Left lung (tissue), 10 donors: ENCODE measurements around the gene PXMP2. TPM values are rescaled to one million over a fixed set of nuclear protein-coding genes. Genes with fewer than 3 reads are reported as not detected.

Experiments used
- ATAC-seq: fragments of 200-7000 bp; cut with Tn5 transposase; one replicate; pipeline ENCODE4 v1.9.1; 2020; ENCODE audit warnings: moderate library complexity
- DNase-seq, 4 donors: peaks; one replicate each; pipeline ENCODE4 v3.0.0-alpha.2; 2013 to 2020
- H3K27ac ChIP-seq, 2 donors: fragments of 200-600 bp; sonication (generic) in 1 of 2; one replicate each; pipeline versions ENCODE4 v1.5.0 to v1.8.0; 2020 to 2021
- H3K27me3 ChIP-seq, 2 donors: fragments of 200-600 bp; sonication (generic) in 1 of 2; one replicate each; pipeline versions ENCODE4 v1.5.0 to v1.8.0; 2020 to 2021
- H3K36me3 ChIP-seq, 2 donors: fragments of 200-600 bp; sonication (generic) in 1 of 2; one replicate each; pipeline versions ENCODE4 v1.5.0 to v1.8.0; 2020 to 2021
- H3K4me1 ChIP-seq, 2 donors: fragments of 200-600 bp; one replicate each; pipeline ENCODE4 v1.8.0; 2021
- H3K4me3 ChIP-seq, 2 donors: fragments of 200-600 bp; sonication (generic) in 1 of 2; one replicate each; pipeline versions ENCODE4 v1.5.0 to v1.8.0; 2020 to 2021; ENCODE audit warnings: mild to moderate bottlenecking in 1 of 2
- H3K9me3 ChIP-seq, 2 donors: fragments of 200-600 bp; sonication (generic) in 1 of 2; one replicate each; pipeline versions ENCODE4 v1.5.0 to v1.8.0; 2020 to 2021
- CTCF ChIP-seq, 2 donors: fragments of 200-600 bp; sonication (generic) in 1 of 2; IDR thresholded peaks; one replicate each; pipeline versions ENCODE4 v1.5.0 to v1.8.0; 2021; ENCODE audit warnings: antibody characterized with exemption in 2 of 2
- intact Hi-C, 2 donors: fragments of 100-400 bp; cut with DNase I; formaldehyde crosslinking; loops; one replicate each; pipeline versions ENCODE4 v1.11.2 to v1.14.2; 2022
- polyA plus RNA-seq, 6 donors: library from polyadenylated mRNA; unstranded; fragments of 120-200 nt; gene quantifications; one replicate each; pipeline ENCODE4 v1.2.1, GENCODE V29; 2013; ENCODE audit not compliant: insufficient read length in 6 of 6
- total RNA-seq, 2 donors: library from RNA; stranded (reverse); fragmentation: NEBNext Ultra II Directional; extraction: Animal tissue kit (Norgen Biotek cat#: 25700); gene quantifications; one replicate each; pipeline ENCODE4 v1.2.1, GENCODE V29; 2021
- donor health status: DM: no; HTN: yes; CAD: no.
- donor health status: DM: no; HTN: no; CAD: no.

PXMP2 gene
- total and polyA plus RNA-seq, 8 donors: 16.6 to 57.1 (median 42.7) TPM

GRCh38 chr12:132698341-132698740, 11.0 kb downstream of the PXMP2 start:
- intact Hi-C loops: no loop called here
- no peak for TF ChIP-seq CTCF (IDR thresholded peaks at IDR 0.05)
- Histone ChIP-seq H3K27ac (no peak overlapping the region), H3K27me3 (no peaks in the 10 kb centered on the region), H3K36me3 (peaks cover 0 to 45% of the 10 kb centered on the region in 2 donors), H3K9me3 (no peaks in the 10 kb centered on the region), H3K4me1 (no peaks in the 10 kb centered on the region), H3K4me3 (no peak overlapping the region)
- DNase-seq (no peak), ATAC-seq (no peak)

- Histone ChIP-seq H3K27ac (no peak overlapping the region), H3K4me1 (no peaks in the 10 kb centered on the region), H3K27me3 (no peaks in the 10 kb centered on the region), H3K9me3 (no peaks in the 10 kb centered on the region), H3K4me3 (no peak overlapping the region), H3K36me3 (peaks cover 0 to 51% of the 10 kb centered on the region in 2 donors)
- intact Hi-C loops: no loop called here
- no peak for ATAC-seq
- DNase-seq: peak in 1 of 4 donors; percentile 13
- TF ChIP-seq CTCF (IDR thresholded peaks at IDR 0.05): no peak
These were observed 12.9 kb downstream of the PXMP2 start for GRCh38 chr12:132700212-132700822.

- Histone ChIP-seq H3K9me3 (no peaks in the 10 kb centered on the region), H3K4me3 (no peak overlapping the region), H3K27ac (no peak overlapping the region), H3K36me3 (peaks cover 0 to 32% of the 10 kb centered on the region in 2 donors), H3K27me3 (no peaks in the 10 kb centered on the region), H3K4me1 (no peaks in the 10 kb centered on the region)
- no peak for TF ChIP-seq CTCF (IDR thresholded peaks at IDR 0.05)
- ATAC-seq (no peak), DNase-seq (no peak)
- intact Hi-C loops: no loop called here
These were observed 15.3 kb downstream of the PXMP2 start for GRCh38 chr12:132702640-132703039.

- ATAC-seq: no peak
- H3K9me3 ChIP-seq: no peaks in the 10 kb centered on the region
- intact Hi-C loops: no loop called here
- H3K27ac ChIP-seq: no peak overlapping the region
- no peak for DNase-seq
- no peak overlapping the region for H3K4me3 ChIP-seq
- peaks cover 0 to 28% of the 10 kb centered on the region in 2 donors for H3K36me3 ChIP-seq
- no peaks in the 10 kb centered on the region for H3K27me3 ChIP-seq
- TF ChIP-seq CTCF (IDR thresholded peaks at IDR 0.05): no peak
- no peaks in the 10 kb centered on the region for H3K4me1 ChIP-seq
These were observed 16.3 kb downstream of the PXMP2 start for GRCh38 chr12:132703641-132704040.

GRCh38 chr12:132707241-132707640, 19.9 kb downstream of the PXMP2 start:
- peaks cover 11 to 21% of the 10 kb centered on the region in 2 donors for H3K4me1 ChIP-seq
- ATAC-seq (no peak), DNase-seq (peak in 1 of 4 donors; percentile 13)
- H3K27me3 ChIP-seq: no peaks in the 10 kb centered on the region
- H3K27ac ChIP-seq: no peak overlapping the region
- TF ChIP-seq CTCF (IDR thresholded peaks at IDR 0.05): no peak
- no peaks in the 10 kb centered on the region for H3K9me3 ChIP-seq
- H3K4me3 ChIP-seq: no peak overlapping the region
- intact Hi-C loops: no loop called here
- peaks cover 0 to 10% of the 10 kb centered on the region in 2 donors for H3K36me3 ChIP-seq
